ENCODE results near the gene CACNA2D3.

GRCh38 chr3:54126551-54126950, 4.2 kb downstream of the CACNA2D3 start:
- TF ChIP-seq, protein P1, sequence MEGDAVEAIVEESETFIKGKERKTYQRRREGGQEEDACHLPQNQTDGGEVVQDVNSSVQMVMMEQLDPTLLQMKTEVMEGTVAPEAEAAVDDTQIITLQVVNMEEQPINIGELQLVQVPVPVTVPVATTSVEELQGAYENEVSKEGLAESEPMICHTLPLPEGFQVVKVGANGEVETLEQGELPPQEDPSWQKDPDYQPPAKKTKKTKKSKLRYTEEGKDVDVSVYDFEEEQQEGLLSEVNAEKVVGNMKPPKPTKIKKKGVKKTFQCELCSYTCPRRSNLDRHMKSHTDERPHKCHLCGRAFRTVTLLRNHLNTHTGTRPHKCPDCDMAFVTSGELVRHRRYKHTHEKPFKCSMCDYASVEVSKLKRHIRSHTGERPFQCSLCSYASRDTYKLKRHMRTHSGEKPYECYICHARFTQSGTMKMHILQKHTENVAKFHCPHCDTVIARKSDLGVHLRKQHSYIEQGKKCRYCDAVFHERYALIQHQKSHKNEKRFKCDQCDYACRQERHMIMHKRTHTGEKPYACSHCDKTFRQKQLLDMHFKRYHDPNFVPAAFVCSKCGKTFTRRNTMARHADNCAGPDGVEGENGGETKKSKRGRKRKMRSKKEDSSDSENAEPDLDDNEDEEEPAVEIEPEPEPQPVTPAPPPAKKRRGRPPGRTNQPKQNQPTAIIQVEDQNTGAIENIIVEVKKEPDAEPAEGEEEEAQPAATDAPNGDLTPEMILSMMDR (IDR thresholded peaks at IDR 0.05): no peak
- no peak for TF ChIP-seq POLR2A (IDR thresholded peaks at IDR 0.05)

All from tibial nerve (tissue), 3 donors.